Mammary epithelial cell (primary cell): ENCODE measurements around the gene ZNF217.
"Not testable (repeated sequence)": the region's sequence is repeated elsewhere in the genome, so short reads cannot be mapped to it uniquely, and the experiment has no call there.

ENCODE experiments used
- EZH2 ChIP-seq: IDR thresholded peaks from 2 replicates; pipeline ENCODE4 v1.6.1; 2012; ENCODE audit warnings: low read length, inconsistent platforms, borderline replicate concordance
- TF ChIP-seq, protein P1 (sequence below), 2 donors: IDR thresholded peaks in 1 of 2; conservative IDR thresholded peaks in 1 of 2; 2 replicates each; pipeline ENCODE4 v1.5.1; 2011 to 2012; ENCODE audit warnings: inconsistent platforms in 2 of 2, low read length in 2 of 2, mild to moderate bottlenecking in 2 of 2, control low read depth in 1 of 2, low read depth in 1 of 2; ENCODE audit not compliant: insufficient read depth in 1 of 2; ENCODE audit errors: extremely low read depth in 1 of 2

GRCh38 chr20:53595742-53596141 lies 2.1 kb upstream of the ZNF217 start:
- TF ChIP-seq, protein P1, sequence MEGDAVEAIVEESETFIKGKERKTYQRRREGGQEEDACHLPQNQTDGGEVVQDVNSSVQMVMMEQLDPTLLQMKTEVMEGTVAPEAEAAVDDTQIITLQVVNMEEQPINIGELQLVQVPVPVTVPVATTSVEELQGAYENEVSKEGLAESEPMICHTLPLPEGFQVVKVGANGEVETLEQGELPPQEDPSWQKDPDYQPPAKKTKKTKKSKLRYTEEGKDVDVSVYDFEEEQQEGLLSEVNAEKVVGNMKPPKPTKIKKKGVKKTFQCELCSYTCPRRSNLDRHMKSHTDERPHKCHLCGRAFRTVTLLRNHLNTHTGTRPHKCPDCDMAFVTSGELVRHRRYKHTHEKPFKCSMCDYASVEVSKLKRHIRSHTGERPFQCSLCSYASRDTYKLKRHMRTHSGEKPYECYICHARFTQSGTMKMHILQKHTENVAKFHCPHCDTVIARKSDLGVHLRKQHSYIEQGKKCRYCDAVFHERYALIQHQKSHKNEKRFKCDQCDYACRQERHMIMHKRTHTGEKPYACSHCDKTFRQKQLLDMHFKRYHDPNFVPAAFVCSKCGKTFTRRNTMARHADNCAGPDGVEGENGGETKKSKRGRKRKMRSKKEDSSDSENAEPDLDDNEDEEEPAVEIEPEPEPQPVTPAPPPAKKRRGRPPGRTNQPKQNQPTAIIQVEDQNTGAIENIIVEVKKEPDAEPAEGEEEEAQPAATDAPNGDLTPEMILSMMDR (conservative IDR thresholded peaks at IDR 0.05 in 1 of 2, IDR thresholded peaks at IDR 0.05 in 1 of 2; ENCODE audit: extremely low read depth in 1 of 2, insufficient read depth in 1 of 2, low read depth in 1 of 2, low read length in 2 of 2) = not testable (repeated sequence)
- TF ChIP-seq EZH2 = not testable (repeated sequence)
